ENCODE measurements around the gene NEMP2.

Gene NEMP2

GRCh38 chr2:190534310-190535120, at the start of gene NEMP2:
Gene NEMP2 (minus strand): TSS chr2:190534722. CDS start chr2:190534655, 67 bp downstream.
- DNase-seq, result peak; percentile 75

- DNase-seq, result no peak
Observed at GRCh38 chr2:190583507-190584337, 49.2 kb upstream of the NEMP2 start.

GRCh38 chr2:190582736-190583506, 48.4 kb upstream of the NEMP2 start:
- DNase-seq, result no peak

- DNase-seq, result no peak
Observed at GRCh38 chr2:190582019-190582418, 47.5 kb upstream of the NEMP2 start.

- DNase-seq, result no peak
Observed at GRCh38 chr2:190579915-190580846, 45.7 kb upstream of the NEMP2 start.

- no peak for DNase-seq
Observed at GRCh38 chr2:190579058-190579410, 44.5 kb upstream of the NEMP2 start.

- no peak for DNase-seq
Observed at GRCh38 chr2:190578158-190579057, 43.9 kb upstream of the NEMP2 start.

GRCh38 chr2:190576573-190576972, 42.1 kb upstream of the NEMP2 start:
- no peak for DNase-seq

- no peak for DNase-seq
Observed at GRCh38 chr2:190575263-190575662, 40.7 kb upstream of the NEMP2 start.

- DNase-seq, result no peak
Observed at GRCh38 chr2:190574169-190574568, 39.6 kb upstream of the NEMP2 start.

- DNase-seq, result no peak
Observed at GRCh38 chr2:190572246-190572645, 37.7 kb upstream of the NEMP2 start.

- DNase-seq, result no peak
Observed at GRCh38 chr2:190571686-190572085, 37.2 kb upstream of the NEMP2 start.

GRCh38 chr2:190570871-190571270, 36.3 kb upstream of the NEMP2 start:
- no peak for DNase-seq

GRCh38 chr2:190569994-190570755, 35.7 kb upstream of the NEMP2 start:
- no peak for DNase-seq

- DNase-seq, result no peak
Observed at GRCh38 chr2:190564838-190565237, 30.3 kb upstream of the NEMP2 start.

- DNase-seq, result no peak
Observed at GRCh38 chr2:190563646-190564045, 29.1 kb upstream of the NEMP2 start.

GRCh38 chr2:190563109-190563508, 28.6 kb upstream of the NEMP2 start:
- peak; percentile 41 for DNase-seq

GRCh38 chr2:190562121-190562520, 27.6 kb upstream of the NEMP2 start:
- DNase-seq, result no peak

- DNase-seq, result no peak
Observed at GRCh38 chr2:190561094-190561493, 26.6 kb upstream of the NEMP2 start.

GRCh38 chr2:190554357-190555006, 20.0 kb upstream of the NEMP2 start:
- no peak for DNase-seq
